Measurements from ENCODE around the gene NEK7. TPM values are rescaled to one million over a fixed set of nuclear protein-coding genes. Genes with fewer than 3 reads are reported as not detected.

NEK7 gene
- total and polyA plus RNA-seq, 2 of the 4 experiments (the other 2 are of a cell fraction) = 89.0 to 467 TPM

DNA sequence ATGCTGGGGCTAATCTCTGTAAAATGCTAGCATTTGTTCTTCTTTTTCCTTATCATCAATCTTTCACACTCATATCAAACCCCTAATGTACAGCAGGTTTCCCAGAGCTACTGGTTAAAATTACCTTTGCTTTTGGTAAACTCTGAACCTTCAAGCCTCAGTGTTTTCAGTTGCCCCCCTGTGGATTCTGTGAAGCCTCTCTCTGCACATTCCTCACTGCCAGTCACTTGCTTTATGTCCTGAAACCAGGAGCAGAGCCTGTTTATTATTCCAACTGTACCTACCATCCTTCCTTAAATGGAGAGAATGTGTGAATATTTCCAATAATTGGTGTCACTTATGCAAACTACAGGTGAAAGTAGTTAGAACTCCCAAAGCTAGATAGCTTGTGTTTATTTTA, 134.2 kb downstream of the NEK7 start:
- dilution Hi-C loops (cut with HindIII; ENCODE audit: low sequenced_read_pairs, unreplicated experiment) (no loop called here), in situ Hi-C loops (cut with MboI; ENCODE audit: low sequenced_read_pairs) (no loop called here), intact Hi-C loops (cut with micrococcal nuclease) (no loop called here)
- peaks cover 7% of the 10 kb centered on the region for H3K36me3 ChIP-seq (ENCODE audit: control insufficient read depth, insufficient read depth, low read length)
- H3K56ac ChIP-seq (ENCODE audit: extremely low read depth, insufficient read depth, low read length) = no peak overlapping the region
- POLR2A ChIA-PET (ENCODE audit: unreplicated experiment) = no interaction called here
- H3K79me1 ChIP-seq (ENCODE audit: low read depth in 1 of 2, low read length in 2 of 2) = peaks cover 16 to 24% of the 10 kb centered on the region in 2 experiments
- H3K9me3 ChIP-seq (ENCODE audit: control insufficient read depth, insufficient read depth, low read length) = no peaks in the 10 kb centered on the region
- H3K4me2 ChIP-seq (ENCODE audit: low read depth, low read length) = no peak overlapping the region
- no peak overlapping the region for H2BK5ac ChIP-seq (ENCODE audit: low read depth, low read length, poor library complexity, severe bottlenecking)
- no peak for ATAC-seq (ENCODE audit: low read depth)
- no peak overlapping the region for H2AK5ac ChIP-seq (ENCODE audit: low read depth, low read length)
- no peak overlapping the region for H3K27ac ChIP-seq (ENCODE audit: insufficient read depth, low read length)
- H3K18ac ChIP-seq (ENCODE audit: low read depth, low read length) = peak overlapping the region; percentile 66; the same call in 1 of the 2 replicates
- H2AK9ac ChIP-seq (replicated peaks; ENCODE audit: low read depth, low read length, poor library complexity) = no peak overlapping the region
- no peak for DNase-seq
- no peak overlapping the region for H2BK120ac ChIP-seq (ENCODE audit: low read depth, low read length)
- no TSS peak for BruUV-seq (replicated peaks)
- H4K8ac ChIP-seq (ENCODE audit: low read depth in 2 of 2, low read length in 2 of 2) = no peak overlapping the region
- H3K14ac ChIP-seq (replicated peaks; ENCODE audit: low read depth, low read length) = no peak overlapping the region; the same call in 1 of the 2 replicates
- no peak overlapping the region for H2AFZ ChIP-seq (replicated peaks; ENCODE audit: low read length, poor library complexity)
- CTCF ChIA-PET = no interaction called here
- H4K91ac ChIP-seq (ENCODE audit: insufficient read depth, low read depth, low read length) = no peak overlapping the region
- peak overlapping the region; percentile 69 for H3K23ac ChIP-seq (ENCODE audit: low read depth, low read length)
- peaks cover 5% of the 10 kb centered on the region for H3K9me1 ChIP-seq (ENCODE audit: insufficient read depth, low read length)
- H3K27me3 ChIP-seq (ENCODE audit: control insufficient read depth, insufficient read depth, low read length) = no peaks in the 10 kb centered on the region
- H3K9ac ChIP-seq (ENCODE audit: low read depth, low read length) = no peak overlapping the region
- no peak overlapping the region for H2BK15ac ChIP-seq (ENCODE audit: low read depth, low read length)
- TF ChIP-seq, protein P1, sequence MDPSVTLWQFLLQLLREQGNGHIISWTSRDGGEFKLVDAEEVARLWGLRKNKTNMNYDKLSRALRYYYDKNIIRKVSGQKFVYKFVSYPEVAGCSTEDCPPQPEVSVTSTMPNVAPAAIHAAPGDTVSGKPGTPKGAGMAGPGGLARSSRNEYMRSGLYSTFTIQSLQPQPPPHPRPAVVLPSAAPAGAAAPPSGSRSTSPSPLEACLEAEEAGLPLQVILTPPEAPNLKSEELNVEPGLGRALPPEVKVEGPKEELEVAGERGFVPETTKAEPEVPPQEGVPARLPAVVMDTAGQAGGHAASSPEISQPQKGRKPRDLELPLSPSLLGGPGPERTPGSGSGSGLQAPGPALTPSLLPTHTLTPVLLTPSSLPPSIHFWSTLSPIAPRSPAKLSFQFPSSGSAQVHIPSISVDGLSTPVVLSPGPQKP (IDR thresholded peaks at IDR 0.05; ENCODE audit: borderline replicate concordance, low read depth, low read length) = no peak
- TF ChIP-seq POLR2A (IDR thresholded peaks at IDR 0.05; ENCODE audit: low read depth, low read length) (no peak), MXI1 (IDR thresholded peaks at IDR 0.05; ENCODE audit: borderline replicate concordance, low read depth, low read length) (no peak), RFX5 (IDR thresholded peaks at IDR 0.05; ENCODE audit: low read depth, low read length) (no peak), SMC3 (IDR thresholded peaks at IDR 0.05; ENCODE audit: low read depth, low read length) (no peak), RCOR1 (IDR thresholded peaks at IDR 0.05; ENCODE audit: insufficient replicate concordance, low read length) (no peak), CEBPB (IDR thresholded peaks at IDR 0.05; ENCODE audit: low read depth, low read length) (no peak), CHD1 (IDR thresholded peaks at IDR 0.05; ENCODE audit: low read depth, low read length) (no peak), MAFK (IDR thresholded peaks at IDR 0.05; ENCODE audit: low read depth, low read length) (no peak), MAZ (IDR thresholded peaks at IDR 0.05; ENCODE audit: borderline replicate concordance, low read depth, low read length) (no peak), BHLHE40 (IDR thresholded peaks at IDR 0.05; ENCODE audit: low read depth, low read length) (no peak), RAD21 (IDR thresholded peaks at IDR 0.05; ENCODE audit: low read length) (no peak), FOS (IDR thresholded peaks at IDR 0.05; ENCODE audit: low read depth, low read length) (no peak), NFE2L2 (IDR thresholded peaks at IDR 0.05; ENCODE audit: low read depth, low read length) (no peak)
- TF ChIP-seq, protein P2, sequence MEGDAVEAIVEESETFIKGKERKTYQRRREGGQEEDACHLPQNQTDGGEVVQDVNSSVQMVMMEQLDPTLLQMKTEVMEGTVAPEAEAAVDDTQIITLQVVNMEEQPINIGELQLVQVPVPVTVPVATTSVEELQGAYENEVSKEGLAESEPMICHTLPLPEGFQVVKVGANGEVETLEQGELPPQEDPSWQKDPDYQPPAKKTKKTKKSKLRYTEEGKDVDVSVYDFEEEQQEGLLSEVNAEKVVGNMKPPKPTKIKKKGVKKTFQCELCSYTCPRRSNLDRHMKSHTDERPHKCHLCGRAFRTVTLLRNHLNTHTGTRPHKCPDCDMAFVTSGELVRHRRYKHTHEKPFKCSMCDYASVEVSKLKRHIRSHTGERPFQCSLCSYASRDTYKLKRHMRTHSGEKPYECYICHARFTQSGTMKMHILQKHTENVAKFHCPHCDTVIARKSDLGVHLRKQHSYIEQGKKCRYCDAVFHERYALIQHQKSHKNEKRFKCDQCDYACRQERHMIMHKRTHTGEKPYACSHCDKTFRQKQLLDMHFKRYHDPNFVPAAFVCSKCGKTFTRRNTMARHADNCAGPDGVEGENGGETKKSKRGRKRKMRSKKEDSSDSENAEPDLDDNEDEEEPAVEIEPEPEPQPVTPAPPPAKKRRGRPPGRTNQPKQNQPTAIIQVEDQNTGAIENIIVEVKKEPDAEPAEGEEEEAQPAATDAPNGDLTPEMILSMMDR (conservative IDR thresholded peaks at IDR 0.05; ENCODE audit: low read depth, low read length) = no peak
- TF ChIP-seq, protein P3, sequence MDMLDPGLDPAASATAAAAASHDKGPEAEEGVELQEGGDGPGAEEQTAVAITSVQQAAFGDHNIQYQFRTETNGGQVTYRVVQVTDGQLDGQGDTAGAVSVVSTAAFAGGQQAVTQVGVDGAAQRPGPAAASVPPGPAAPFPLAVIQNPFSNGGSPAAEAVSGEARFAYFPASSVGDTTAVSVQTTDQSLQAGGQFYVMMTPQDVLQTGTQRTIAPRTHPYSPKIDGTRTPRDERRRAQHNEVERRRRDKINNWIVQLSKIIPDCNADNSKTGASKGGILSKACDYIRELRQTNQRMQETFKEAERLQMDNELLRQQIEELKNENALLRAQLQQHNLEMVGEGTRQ (IDR thresholded peaks at IDR 0.05; ENCODE audit: low read depth, low read length) = no peak
- H3K4me1 ChIP-seq (ENCODE audit: control insufficient read depth, insufficient read depth, low read length) = peaks cover 10% of the 10 kb centered on the region
- no peak overlapping the region for H3K4ac ChIP-seq (ENCODE audit: low read depth, low read length)
- H4K5ac ChIP-seq (ENCODE audit: low read depth, low read length) = no peak overlapping the region; the same call in 1 of the 2 replicates
- no peak overlapping the region for H3K4me3 ChIP-seq (ENCODE audit: insufficient read depth, low read depth, low read length)
- H4K20me1 ChIP-seq (ENCODE audit: insufficient read depth, low read length) = no peaks in the 10 kb centered on the region
- no peak overlapping the region for H2BK20ac ChIP-seq (ENCODE audit: low read depth, low read length)
